Loucy (cell line): ENCODE measurements around the gene FXYD3.
"Not testable (repeated sequence)": the region's sequence is repeated elsewhere in the genome, so short reads cannot be mapped to it uniquely, and the experiment has no call there.

Source experiments
- H2AFZ ChIP-seq: fragments of 200-600 bp; sonication (generic); 2 replicates; pipeline ENCODE4 v1.6.0; 2016; ENCODE audit warnings: antibody characterized with exemption, mild to moderate bottlenecking, low read length, moderate library complexity
- H3F3A ChIP-seq: fragments of 200-600 bp; 2 replicates; pipeline ENCODE4 v1.6.0; 2016; ENCODE audit warnings: antibody characterized with exemption, low read depth, mild to moderate bottlenecking
- H3K27me3 ChIP-seq: fragments of 200-600 bp; sonication (generic); 2 replicates; pipeline ENCODE4 v1.6.1; 2014; ENCODE audit warnings: low read length, mild to moderate bottlenecking; ENCODE audit not compliant: insufficient read depth, poor library complexity, severe bottlenecking
- H3K36me3 ChIP-seq: fragments of 200-600 bp; sonication (generic); 2 replicates; pipeline ENCODE4 v1.6.1; 2016; ENCODE audit warnings: low read length; ENCODE audit not compliant: insufficient read depth
- H3K4me1 ChIP-seq: fragments of 200-600 bp; sonication (generic); 2 replicates; pipeline ENCODE4 v1.5.1; 2014; ENCODE audit warnings: low read length, mild to moderate bottlenecking; ENCODE audit not compliant: insufficient read depth, poor library complexity, severe bottlenecking
- H3K4me2 ChIP-seq: fragments of 200-600 bp; sonication (generic); 2 replicates; pipeline ENCODE4 v1.6.0; 2014; ENCODE audit warnings: antibody characterized with exemption, low read length, low read depth, mild to moderate bottlenecking; ENCODE audit not compliant: poor library complexity, severe bottlenecking
- H3K4me3 ChIP-seq: fragments of 200-600 bp; sonication (generic); 2 replicates; pipeline ENCODE4 v1.5.1; 2014; ENCODE audit warnings: low read length, mild to moderate bottlenecking, mixed read lengths; ENCODE audit not compliant: poor library complexity, severe bottlenecking
- H3K79me2 ChIP-seq: fragments of 200-600 bp; sonication (generic); 2 replicates; pipeline ENCODE4 v1.6.1; 2014; ENCODE audit warnings: low read length; ENCODE audit not compliant: insufficient read depth
- H3K9ac ChIP-seq: fragments of 200-600 bp; sonication (generic); 2 replicates; pipeline ENCODE4 v1.6.0; 2014; ENCODE audit warnings: mild to moderate bottlenecking, low read depth, low read length, moderate library complexity; ENCODE audit not compliant: poor library complexity, severe bottlenecking
- H3K9me2 ChIP-seq: fragments of 200-600 bp; sonication (generic); replicated peaks from 2 replicates; pipeline ENCODE4 v1.6.1; 2016; ENCODE audit warnings: low read depth, low read length, mixed read lengths
- H3K9me3 ChIP-seq: fragments of 200-600 bp; sonication (generic); 2 replicates; pipeline ENCODE4 v1.6.1; 2014; ENCODE audit warnings: mild to moderate bottlenecking, antibody characterized with exemption, low read length, low read depth; ENCODE audit not compliant: insufficient read depth
- H4K20me1 ChIP-seq: fragments of 200-600 bp; sonication (generic); 2 replicates; pipeline ENCODE4 v1.6.0; 2014; ENCODE audit warnings: antibody characterized with exemption, low read length, mild to moderate bottlenecking; ENCODE audit not compliant: insufficient read depth, poor library complexity, severe bottlenecking
- EZH2phosphoT487 ChIP-seq: fragments of 200-600 bp; IDR thresholded peaks from 2 replicates; pipeline ENCODE4 v1.6.1; 2018; ENCODE audit warnings: antibody characterized with exemption, mild to moderate bottlenecking, moderate library complexity, borderline replicate concordance
- TF ChIP-seq, protein P1 (sequence below): fragments of 200-600 bp; sonication (generic); conservative IDR thresholded peaks from 2 replicates; pipeline ENCODE4 v1.5.1; 2014; ENCODE audit warnings: mild to moderate bottlenecking, antibody characterized with exemption, low read length

The FXYD3 gene

DNA sequence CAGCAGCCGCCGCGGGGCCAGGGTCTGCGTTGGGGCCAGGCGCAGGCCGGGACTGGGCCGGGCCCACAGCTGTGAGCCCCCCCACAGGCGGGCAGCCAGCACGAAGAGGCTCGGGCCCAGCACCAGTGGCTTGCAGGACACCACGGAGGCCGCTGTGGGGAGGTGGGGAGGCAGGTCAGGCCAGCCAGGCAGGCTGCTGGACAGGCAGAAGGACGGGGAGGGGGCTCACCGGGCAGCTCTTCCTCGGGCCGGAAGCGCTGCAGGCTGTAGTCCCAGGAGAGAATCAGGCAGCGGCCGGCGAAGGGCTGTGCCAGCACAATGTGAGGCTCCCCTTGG lies 11.0 kb downstream of the FXYD3 start:
- no peaks in the 10 kb centered on the region for H3K36me3 ChIP-seq
- no peaks in the 10 kb centered on the region for H3K9me3 ChIP-seq
- H3K4me2 ChIP-seq: no peak overlapping the region
- no peak overlapping the region for H3K4me3 ChIP-seq
- TF ChIP-seq EZH2phosphoT487: no peak
- TF ChIP-seq, protein P1, sequence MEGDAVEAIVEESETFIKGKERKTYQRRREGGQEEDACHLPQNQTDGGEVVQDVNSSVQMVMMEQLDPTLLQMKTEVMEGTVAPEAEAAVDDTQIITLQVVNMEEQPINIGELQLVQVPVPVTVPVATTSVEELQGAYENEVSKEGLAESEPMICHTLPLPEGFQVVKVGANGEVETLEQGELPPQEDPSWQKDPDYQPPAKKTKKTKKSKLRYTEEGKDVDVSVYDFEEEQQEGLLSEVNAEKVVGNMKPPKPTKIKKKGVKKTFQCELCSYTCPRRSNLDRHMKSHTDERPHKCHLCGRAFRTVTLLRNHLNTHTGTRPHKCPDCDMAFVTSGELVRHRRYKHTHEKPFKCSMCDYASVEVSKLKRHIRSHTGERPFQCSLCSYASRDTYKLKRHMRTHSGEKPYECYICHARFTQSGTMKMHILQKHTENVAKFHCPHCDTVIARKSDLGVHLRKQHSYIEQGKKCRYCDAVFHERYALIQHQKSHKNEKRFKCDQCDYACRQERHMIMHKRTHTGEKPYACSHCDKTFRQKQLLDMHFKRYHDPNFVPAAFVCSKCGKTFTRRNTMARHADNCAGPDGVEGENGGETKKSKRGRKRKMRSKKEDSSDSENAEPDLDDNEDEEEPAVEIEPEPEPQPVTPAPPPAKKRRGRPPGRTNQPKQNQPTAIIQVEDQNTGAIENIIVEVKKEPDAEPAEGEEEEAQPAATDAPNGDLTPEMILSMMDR: no peak
- H3K9me2 ChIP-seq: no peaks in the 10 kb centered on the region
- no peak overlapping the region for H2AFZ ChIP-seq
- no peak overlapping the region for H3K9ac ChIP-seq
- no peaks in the 10 kb centered on the region for H4K20me1 ChIP-seq
- H3K4me1 ChIP-seq: no peaks in the 10 kb centered on the region
- no peaks in the 10 kb centered on the region for H3K27me3 ChIP-seq
- no peaks in the 10 kb centered on the region for H3F3A ChIP-seq
- H3K79me2 ChIP-seq: no peaks in the 10 kb centered on the region

DNA sequence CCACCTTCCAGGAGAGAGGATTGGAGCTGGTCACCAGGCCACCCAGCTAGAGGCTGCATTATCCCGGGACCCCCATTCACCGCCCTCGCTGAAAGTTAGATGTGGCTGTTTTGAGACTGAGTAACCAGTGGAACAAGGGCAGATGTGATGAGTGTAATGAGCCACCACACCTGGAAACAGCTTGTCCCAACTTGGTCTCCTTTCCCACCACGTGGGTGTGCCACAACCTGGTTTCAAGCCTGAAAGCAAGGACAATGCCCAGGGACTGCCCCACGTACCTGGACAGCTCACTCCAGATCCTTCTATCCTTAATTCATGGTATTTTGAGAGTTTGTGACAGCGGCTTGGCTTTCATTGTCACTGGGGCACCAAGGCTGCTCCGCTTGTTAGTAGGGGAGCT lies 12.2 kb downstream of the FXYD3 start:
- TF ChIP-seq, protein P1: no peak
- TF ChIP-seq EZH2phosphoT487: no peak
- Histone ChIP-seq H3K36me3 (no peaks in the 10 kb centered on the region), H2AFZ (no peak overlapping the region), H3K27me3 (no peaks in the 10 kb centered on the region), H3K4me3 (no peak overlapping the region), H3K4me2 (no peak overlapping the region), H3K79me2 (no peaks in the 10 kb centered on the region), H4K20me1 (no peaks in the 10 kb centered on the region), H3K9ac (no peak overlapping the region), H3K9me2 (no peaks in the 10 kb centered on the region), H3K4me1 (no peaks in the 10 kb centered on the region), H3F3A (no peaks in the 10 kb centered on the region), H3K9me3 (no peaks in the 10 kb centered on the region)

DNA sequence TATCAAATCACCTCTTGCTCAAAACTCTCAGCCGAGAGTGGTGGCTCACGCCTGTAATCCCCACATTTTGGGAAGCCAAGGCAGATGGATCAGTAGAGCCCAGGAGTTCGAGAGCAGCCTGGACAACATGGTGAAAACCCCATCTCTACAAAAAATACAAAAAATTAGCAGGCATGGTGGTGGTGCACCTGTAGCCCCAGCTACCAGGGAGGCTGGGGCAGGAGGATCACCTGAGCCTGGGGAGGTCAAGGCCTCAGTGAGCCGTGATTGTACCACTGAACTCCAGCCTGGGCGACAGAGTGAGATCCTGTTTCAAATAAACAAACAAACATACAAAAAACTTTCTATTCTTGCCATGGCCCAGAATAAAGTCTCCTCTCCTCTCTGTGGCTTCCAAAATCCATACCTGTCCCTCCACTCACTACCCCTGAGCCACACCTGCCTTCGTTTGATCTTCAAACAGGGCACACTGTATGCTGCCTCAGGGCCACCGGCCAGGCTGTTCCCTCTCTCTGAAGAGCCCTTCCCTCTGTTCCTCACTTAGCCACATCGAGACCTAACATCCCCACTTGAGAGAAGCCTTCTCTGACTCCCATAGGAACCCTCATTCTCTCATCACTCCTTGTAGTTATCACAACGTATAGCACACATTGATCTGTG lies 12.9 kb downstream of the FXYD3 start:
- H2AFZ ChIP-seq: no peak overlapping the region
- H3K27me3 ChIP-seq: no peaks in the 10 kb centered on the region
- H3K9me3 ChIP-seq: no peaks in the 10 kb centered on the region
- no peaks in the 10 kb centered on the region for H3K4me1 ChIP-seq
- H3K9ac ChIP-seq: no peak overlapping the region
- no peaks in the 10 kb centered on the region for H4K20me1 ChIP-seq
- H3K36me3 ChIP-seq: no peaks in the 10 kb centered on the region
- no peak for TF ChIP-seq EZH2phosphoT487
- TF ChIP-seq, protein P1: no peak
- H3K9me2 ChIP-seq: no peaks in the 10 kb centered on the region
- no peak overlapping the region for H3K4me3 ChIP-seq
- H3K4me2 ChIP-seq: no peak overlapping the region
- no peaks in the 10 kb centered on the region for H3K79me2 ChIP-seq
- H3F3A ChIP-seq: no peaks in the 10 kb centered on the region

DNA sequence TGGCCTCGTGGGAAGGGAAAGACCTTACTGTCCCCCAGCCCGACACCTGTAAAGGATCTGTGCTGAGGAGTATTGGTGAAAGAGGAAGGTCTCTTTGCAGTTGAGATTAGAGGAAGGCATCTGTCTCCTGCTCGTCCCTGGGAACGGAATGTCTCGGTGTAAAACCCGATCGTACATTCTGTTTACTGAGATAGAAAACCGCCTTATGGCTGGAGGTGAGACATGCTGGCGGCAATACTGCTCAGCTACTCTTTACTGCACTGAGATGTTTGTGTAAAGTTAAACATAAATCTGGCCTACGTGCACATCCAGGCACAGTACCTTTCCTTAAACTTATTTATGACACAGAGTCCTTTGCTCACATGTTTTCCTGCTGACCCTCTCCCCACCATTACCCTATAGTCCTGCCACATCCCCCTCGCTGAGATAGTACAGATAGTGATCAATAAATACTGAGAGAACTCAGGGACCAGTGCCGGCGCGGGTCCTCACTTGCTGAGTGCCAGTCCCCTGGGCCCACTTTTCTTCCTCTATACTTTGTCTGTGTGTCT lies 14.2 kb downstream of the FXYD3 start:
- H4K20me1 ChIP-seq, H3K9me3 ChIP-seq, H3F3A ChIP-seq, H3K79me2 ChIP-seq, H3K9ac ChIP-seq, H3K9me2 ChIP-seq, H3K4me3 ChIP-seq, H2AFZ ChIP-seq, H3K36me3 ChIP-seq, H3K4me2 ChIP-seq, H3K27me3 ChIP-seq, H3K4me1 ChIP-seq: not testable (repeated sequence)
